BE2C (cell line): Measurements from ENCODE around the gene METTL21A.
"Not testable (repeated sequence)": the region's sequence is repeated elsewhere in the genome, so short reads cannot be mapped to it uniquely, and the experiment has no call there.

Source experiments
- DNase-seq: peaks from one replicate; pipeline ENCODE4 v3.0.0-alpha.2; 2020
- H3K27me3 ChIP-seq: fragments of 250-450 bp; sonication (Bioruptor Pico); 2 replicates; pipeline ENCODE4 v1.5.1; 2020; ENCODE audit warnings: mild to moderate bottlenecking
- H3K36me3 ChIP-seq: fragments of 250-450 bp; sonication (Bioruptor Pico); 2 replicates; pipeline ENCODE4 v1.5.1; 2020; ENCODE audit warnings: mild to moderate bottlenecking
- H3K4me1 ChIP-seq: fragments of 250-450 bp; sonication (Bioruptor Pico); 2 replicates; pipeline ENCODE4 v1.5.1; 2020
- H3K4me3 ChIP-seq: 2 replicates; pipeline ENCODE4 v1.5.1; 2011; ENCODE audit warnings: low read depth, low read length
- H3K9me3 ChIP-seq: fragments of 250-450 bp; sonication (Bioruptor Pico); 2 replicates; pipeline ENCODE4 v1.5.1; 2020
- CTCF ChIP-seq: IDR thresholded peaks from 2 replicates; pipeline ENCODE4 v1.5.1; 2012; ENCODE audit warnings: mild to moderate bottlenecking, low read depth, low read length

The METTL21A gene

GRCh38 chr2:207640661-207641060, 15.5 kb upstream of the METTL21A start:
- no peak overlapping the region for H3K4me3 ChIP-seq
- no peak for DNase-seq
- no peak for TF ChIP-seq CTCF
- no peaks in the 10 kb centered on the region for H3K27me3 ChIP-seq
- no peaks in the 10 kb centered on the region for H3K36me3 ChIP-seq
- H3K4me1 ChIP-seq, result no peaks in the 10 kb centered on the region
- no peaks in the 10 kb centered on the region for H3K9me3 ChIP-seq

- no peaks in the 10 kb centered on the region for H3K36me3 ChIP-seq
- H3K4me1 ChIP-seq, result no peaks in the 10 kb centered on the region
- no peaks in the 10 kb centered on the region for H3K27me3 ChIP-seq
- TF ChIP-seq CTCF, result no peak
- no peak overlapping the region for H3K4me3 ChIP-seq
- H3K9me3 ChIP-seq, result no peaks in the 10 kb centered on the region
- no peak for DNase-seq
Measured at GRCh38 chr2:207640160-207640559, 15.0 kb upstream of the METTL21A start.

- H3K9me3 ChIP-seq, H3K4me3 ChIP-seq, H3K36me3 ChIP-seq, DNase-seq, H3K27me3 ChIP-seq, H3K4me1 ChIP-seq: not testable (repeated sequence)
Measured at GRCh38 chr2:207639288-207639687, 14.1 kb upstream of the METTL21A start.

- H3K4me3 ChIP-seq, result no peak overlapping the region
- H3K27me3 ChIP-seq, result no peaks in the 10 kb centered on the region
- H3K9me3 ChIP-seq, result no peaks in the 10 kb centered on the region
- DNase-seq, result no peak
- TF ChIP-seq CTCF, result no peak
- H3K36me3 ChIP-seq, result no peaks in the 10 kb centered on the region
- no peaks in the 10 kb centered on the region for H3K4me1 ChIP-seq
Measured at GRCh38 chr2:207635468-207636200, 10.4 kb upstream of the METTL21A start.

GRCh38 chr2:207633686-207634085, 8.5 kb upstream of the METTL21A start:
- no peak overlapping the region for H3K4me3 ChIP-seq
- H3K36me3 ChIP-seq, result no peaks in the 10 kb centered on the region
- H3K27me3 ChIP-seq, result no peaks in the 10 kb centered on the region
- H3K4me1 ChIP-seq, result no peaks in the 10 kb centered on the region
- H3K9me3 ChIP-seq, result no peaks in the 10 kb centered on the region
- no peak for DNase-seq
- TF ChIP-seq CTCF, result no peak

GRCh38 chr2:207632575-207633493, 7.6 kb upstream of the METTL21A start:
- no peak overlapping the region for H3K4me3 ChIP-seq
- H3K27me3 ChIP-seq, result no peaks in the 10 kb centered on the region
- H3K36me3 ChIP-seq, result no peaks in the 10 kb centered on the region
- H3K9me3 ChIP-seq, result no peaks in the 10 kb centered on the region
- no peak for DNase-seq
- no peaks in the 10 kb centered on the region for H3K4me1 ChIP-seq
- no peak for TF ChIP-seq CTCF
